OCI-LY1 (cell line): ENCODE data around the gene ARHGAP24.

Experiments
- H2AFZ ChIP-seq: fragments of 200-600 bp; sonication (generic), shearing (Covaris generic); 2 replicates; pipeline ENCODE4 v1.6.0; 2014; ENCODE audit warnings: antibody characterized with exemption, mild to moderate bottlenecking, low read length
- H3F3A ChIP-seq: fragments of 200-600 bp; sonication (generic), shearing (Covaris generic); 2 replicates; pipeline ENCODE4 v1.6.0; 2014; ENCODE audit warnings: mild to moderate bottlenecking, antibody characterized with exemption, low read length, moderate library complexity; ENCODE audit not compliant: insufficient read depth
- H3K27ac ChIP-seq: fragments of 200-600 bp; sonication (generic); 2 replicates; pipeline ENCODE4 v1.5.1; 2014; ENCODE audit warnings: low read length, mixed run types, mild to moderate bottlenecking, low read depth; ENCODE audit not compliant: poor library complexity, severe bottlenecking
- H3K27me3 ChIP-seq: fragments of 200-600 bp; sonication (generic); 2 replicates; pipeline ENCODE4 v1.6.0; 2014; ENCODE audit warnings: antibody characterized with exemption, mild to moderate bottlenecking, low read length, moderate library complexity; ENCODE audit not compliant: insufficient read depth
- H3K36me3 ChIP-seq: fragments of 200-600 bp; sonication (generic); 2 replicates; pipeline ENCODE4 v1.6.1; 2014; ENCODE audit warnings: mild to moderate bottlenecking, antibody characterized with exemption, low read length, moderate library complexity, mixed read lengths; ENCODE audit not compliant: insufficient read depth
- H3K4me1 ChIP-seq: fragments of 200-600 bp; sonication (generic); 2 replicates; pipeline ENCODE4 v1.5.1; 2014; ENCODE audit warnings: mild to moderate bottlenecking, low read length, moderate library complexity; ENCODE audit not compliant: insufficient read depth, severe bottlenecking
- H3K4me2 ChIP-seq: fragments of 200-600 bp; sonication (generic), shearing (Covaris generic); 2 replicates; pipeline ENCODE4 v1.6.1; 2014; ENCODE audit warnings: low read length
- H3K4me3 ChIP-seq: fragments of 200-600 bp; sonication (generic); 2 replicates; pipeline ENCODE4 v1.5.1; 2014; ENCODE audit warnings: low read length, low read depth, mild to moderate bottlenecking, mixed read lengths; ENCODE audit not compliant: poor library complexity, severe bottlenecking
- H3K79me2 ChIP-seq: fragments of 200-600 bp; shearing (Covaris generic); 2 replicates; pipeline ENCODE4 v1.6.1; 2016; ENCODE audit warnings: mixed run types, low read length, mixed read lengths; ENCODE audit not compliant: insufficient read depth
- H3K9ac ChIP-seq: fragments of 200-600 bp; sonication (generic), shearing (Covaris generic); 2 replicates; pipeline ENCODE4 v1.6.1; 2014; ENCODE audit warnings: mild to moderate bottlenecking, low read length, mixed read lengths
- H3K9me2 ChIP-seq: fragments of 200-600 bp; sonication (generic), shearing (Covaris generic); 2 replicates; pipeline ENCODE4 v1.6.1; 2014; ENCODE audit warnings: low read depth, mild to moderate bottlenecking, low read length, mixed read lengths
- H3K9me3 ChIP-seq: fragments of 200-600 bp; shearing (Covaris generic); 2 replicates; pipeline ENCODE4 v1.6.1; 2014; ENCODE audit warnings: low read length, mixed read lengths
- H4K20me1 ChIP-seq: fragments of 200-600 bp; sonication (generic), shearing (Covaris generic); 2 replicates; pipeline ENCODE4 v1.6.0; 2016; ENCODE audit warnings: mild to moderate bottlenecking, low read length; ENCODE audit not compliant: insufficient read depth
- CTCF ChIP-seq: fragments of 200-600 bp; sonication (generic), shearing (Covaris generic); IDR thresholded peaks from 2 replicates; pipeline ENCODE4 v1.5.1; 2017; ENCODE audit warnings: mild to moderate bottlenecking, antibody characterized with exemption, low read length, moderate library complexity, mixed read lengths
- EZH2 ChIP-seq: fragments of 200-600 bp; sonication (generic), shearing (Covaris generic); IDR thresholded peaks from 2 replicates; pipeline ENCODE4 v1.8.0; 2017; ENCODE audit warnings: borderline replicate concordance, mixed run types, mild to moderate bottlenecking, antibody characterized with exemption, low read length, moderate library complexity, mixed read lengths

Gene ARHGAP24

GRCh38 chr4:85778632-85779131 lies 303.7 kb downstream of the ARHGAP24 start:
- H3K4me1 ChIP-seq, result peaks cover 80% of the 10 kb centered on the region
- H3F3A ChIP-seq, result no peaks in the 10 kb centered on the region
- TF ChIP-seq CTCF (no peak), EZH2 (no peak)
- no peaks in the 10 kb centered on the region for H4K20me1 ChIP-seq
- H3K27ac ChIP-seq, result peak overlapping the region; percentile 97
- H3K9me2 ChIP-seq, result no peaks in the 10 kb centered on the region
- H3K79me2 ChIP-seq, result peaks cover 55% of the 10 kb centered on the region
- H3K4me3 ChIP-seq, result peak overlapping the region; percentile 56
- peak overlapping the region; percentile 68 for H3K9ac ChIP-seq
- H2AFZ ChIP-seq, result no peak overlapping the region
- no peaks in the 10 kb centered on the region for H3K9me3 ChIP-seq
- H3K36me3 ChIP-seq, result peaks cover 14% of the 10 kb centered on the region
- H3K4me2 ChIP-seq, result peak overlapping the region; percentile 90
- H3K27me3 ChIP-seq, result no peaks in the 10 kb centered on the region

DNA sequence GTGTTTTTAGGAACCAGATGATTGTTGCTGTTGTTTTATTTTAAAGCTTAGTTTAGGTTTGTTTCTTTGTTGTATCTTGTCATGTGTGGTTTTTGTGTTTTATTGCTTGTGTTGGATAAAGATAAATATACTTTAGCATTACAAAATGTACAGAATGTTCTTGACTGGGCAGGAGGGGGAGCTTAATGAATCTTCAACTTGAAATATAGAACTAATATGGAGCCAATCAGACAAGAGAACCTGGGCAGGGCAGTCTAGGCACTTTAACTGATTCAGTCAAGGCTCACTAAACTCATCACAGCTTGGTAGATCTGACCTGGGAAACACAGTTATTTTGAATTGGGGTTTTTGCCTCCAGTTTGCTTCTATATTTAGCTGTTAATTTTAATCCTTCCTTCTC lies 304.2 kb downstream of the ARHGAP24 start:
- Histone ChIP-seq H3K27me3 (no peaks in the 10 kb centered on the region), H3K4me2 (peak overlapping the region; percentile 90), H3F3A (no peaks in the 10 kb centered on the region), H3K79me2 (peaks cover 60% of the 10 kb centered on the region), H3K9me3 (no peaks in the 10 kb centered on the region), H3K27ac (peak overlapping the region; percentile 97), H2AFZ (no peak overlapping the region), H3K4me3 (peak overlapping the region; percentile 56), H3K9me2 (no peaks in the 10 kb centered on the region), H3K9ac (peak overlapping the region; percentile 68), H3K4me1 (peaks cover 77% of the 10 kb centered on the region), H3K36me3 (peaks cover 14% of the 10 kb centered on the region), H4K20me1 (no peaks in the 10 kb centered on the region)
- TF ChIP-seq CTCF, result no peak
- no peak for TF ChIP-seq EZH2

GRCh38 chr4:85780664-85781063 lies 305.7 kb downstream of the ARHGAP24 start:
- Histone ChIP-seq H2AFZ (no peak overlapping the region), H3K4me3 (no peak overlapping the region), H3K79me2 (peaks cover 62% of the 10 kb centered on the region), H3K27me3 (no peaks in the 10 kb centered on the region), H3K4me2 (peak overlapping the region; percentile 37; the same call in 1 of the 2 replicates), H3K27ac (peak overlapping the region; percentile 42), H3K9me3 (no peaks in the 10 kb centered on the region), H3K9me2 (no peaks in the 10 kb centered on the region), H4K20me1 (no peaks in the 10 kb centered on the region), H3F3A (no peaks in the 10 kb centered on the region), H3K9ac (no peak overlapping the region), H3K36me3 (peaks cover 11% of the 10 kb centered on the region), H3K4me1 (peaks cover 71% of the 10 kb centered on the region)
- no peak for TF ChIP-seq CTCF
- no peak for TF ChIP-seq EZH2
